ENCODE results near the gene EFR3B. TPM values are rescaled to one million over a fixed set of nuclear protein-coding genes. Genes with fewer than 3 reads are reported as not detected.

The EFR3B gene
- total and polyA plus RNA-seq, 10 of the 15 experiments (the other 5 are each of a cell fraction or from before 2014, with no cell fraction given): 0.12 to 3.9 (median 1.8) TPM

DNA sequence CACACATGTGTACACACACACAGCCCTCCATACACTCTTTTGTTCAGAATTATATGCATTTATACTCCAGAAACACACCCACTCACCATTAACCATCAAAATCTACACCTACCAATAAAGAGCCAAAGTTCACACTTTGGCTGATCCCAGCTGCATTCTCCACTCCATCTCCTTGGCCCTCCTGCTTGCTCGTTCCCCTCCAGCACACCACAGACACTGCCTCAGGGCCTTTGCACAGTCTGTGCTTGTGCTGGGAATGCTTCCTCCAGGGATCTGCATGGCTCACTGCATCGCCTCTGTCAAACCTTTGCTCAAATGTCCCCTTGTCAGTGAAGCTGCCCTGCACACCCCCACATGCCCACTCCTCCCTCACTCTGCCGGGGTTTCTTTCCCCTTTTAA is 80.5 kb downstream of the EFR3B start:
- Histone ChIP-seq H2AFZ (ENCODE audit: control insufficient read depth, low read depth, low read length) (no peak overlapping the region), H3K36me3 (ENCODE audit: control insufficient read depth in 2 of 2, insufficient read depth in 2 of 2, low read length in 1 of 2) (no peaks in the 10 kb centered on the region), H3K27me3 (replicated peaks in 1 of 2; ENCODE audit: control insufficient read depth in 2 of 2, insufficient read depth in 2 of 2, low read length in 1 of 2) (no peaks in the 10 kb centered on the region; a peak in 1 of 4 replicates), H3K4me2 (ENCODE audit: control insufficient read depth, insufficient read depth) (no peak overlapping the region), H3K4me1 (ENCODE audit: control insufficient read depth, insufficient read depth, low read length) (no peaks in the 10 kb centered on the region), H4K20me1 (ENCODE audit: control insufficient read depth, insufficient read depth) (no peaks in the 10 kb centered on the region), H3K79me2 (ENCODE audit: control insufficient read depth, insufficient read depth, low read length) (no peaks in the 10 kb centered on the region), H3K9ac (ENCODE audit: control insufficient read depth, insufficient read depth, low read length) (no peak overlapping the region), H3K4me3 (no peak overlapping the region), H3K27ac (ENCODE audit: control insufficient read depth, insufficient read depth) (no peak overlapping the region), H3K9me3 (replicated peaks; ENCODE audit: control insufficient read depth, insufficient read depth, low read length) (no peaks in the 10 kb centered on the region)
- no peak for ATAC-seq
- ChIA-PET SMC1A (ENCODE audit: uncharacterized antibody, unreplicated experiment) (interaction anchor here (1.3 kb wide), 1 partner anchor 409 kb away, joined by 3 read pairs; no protein-coding TSS in a partner anchor), POLR2A (interaction anchor here (0.6 kb wide), 1 partner anchor 83 kb away, joined by 5 read pairs; no protein-coding TSS in a partner anchor), CTCF (interaction anchor here (0.7 to 4.6 kb wide), 2 partner anchors 146 to 712 kb away, joined by 3 to 18 read pairs; no protein-coding TSS in a partner anchor), RAD21 (ENCODE audit: unreplicated experiment) (no interaction called here)
- WGBS (ENCODE audit: insufficient coverage, insufficient replicate concordance, low lambda C conversion rate, missing lambda C conversion rate): 44% methylated on average over 3 of the region's 3 CpGs
- TF ChIP-seq CEBPB (IDR thresholded peaks at IDR 0.05; ENCODE audit: borderline replicate concordance in 1 of 2, low read depth in 2 of 2, low read length in 2 of 2): no peak
- intact Hi-C loops (cut with micrococcal nuclease; ENCODE audit: unreplicated experiment) (no loop called here), in situ Hi-C loops (cut with MboI) (no loop called here)
- FAIRE-seq: no peak
- DNase-seq (ENCODE audit: low read depth, low spot score): no peak
- no TSS peak for BruUV-seq (replicated peaks)

DNA sequence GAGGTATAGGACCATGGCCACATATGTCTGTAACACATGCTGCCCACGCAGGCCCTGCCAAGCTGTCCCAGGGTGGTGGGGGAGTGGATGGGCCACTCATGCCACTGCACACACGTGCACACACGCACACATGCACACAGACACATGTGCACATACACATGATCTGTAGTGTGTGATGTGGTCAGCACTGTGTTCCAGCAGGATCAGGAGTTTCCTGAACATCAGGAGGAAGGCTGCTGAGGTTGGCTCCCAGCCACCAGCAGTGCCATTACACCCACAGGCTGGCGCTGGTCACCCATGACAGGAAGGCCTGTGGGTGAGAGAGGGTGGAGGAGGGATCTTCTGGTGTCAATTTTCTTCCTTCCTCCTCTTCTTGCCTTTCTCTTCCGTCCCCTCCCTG is 81.8 kb downstream of the EFR3B start:
- no peak for ATAC-seq
- H3K79me2 ChIP-seq (ENCODE audit: control insufficient read depth, insufficient read depth, low read length): no peaks in the 10 kb centered on the region
- H3K27ac ChIP-seq (ENCODE audit: control insufficient read depth, insufficient read depth): no peak overlapping the region
- TF ChIP-seq NBN (IDR thresholded peaks at IDR 0.05): no peak
- no peak for TF ChIP-seq ZNF622 (IDR thresholded peaks at IDR 0.05)
- TF ChIP-seq, protein P1, sequence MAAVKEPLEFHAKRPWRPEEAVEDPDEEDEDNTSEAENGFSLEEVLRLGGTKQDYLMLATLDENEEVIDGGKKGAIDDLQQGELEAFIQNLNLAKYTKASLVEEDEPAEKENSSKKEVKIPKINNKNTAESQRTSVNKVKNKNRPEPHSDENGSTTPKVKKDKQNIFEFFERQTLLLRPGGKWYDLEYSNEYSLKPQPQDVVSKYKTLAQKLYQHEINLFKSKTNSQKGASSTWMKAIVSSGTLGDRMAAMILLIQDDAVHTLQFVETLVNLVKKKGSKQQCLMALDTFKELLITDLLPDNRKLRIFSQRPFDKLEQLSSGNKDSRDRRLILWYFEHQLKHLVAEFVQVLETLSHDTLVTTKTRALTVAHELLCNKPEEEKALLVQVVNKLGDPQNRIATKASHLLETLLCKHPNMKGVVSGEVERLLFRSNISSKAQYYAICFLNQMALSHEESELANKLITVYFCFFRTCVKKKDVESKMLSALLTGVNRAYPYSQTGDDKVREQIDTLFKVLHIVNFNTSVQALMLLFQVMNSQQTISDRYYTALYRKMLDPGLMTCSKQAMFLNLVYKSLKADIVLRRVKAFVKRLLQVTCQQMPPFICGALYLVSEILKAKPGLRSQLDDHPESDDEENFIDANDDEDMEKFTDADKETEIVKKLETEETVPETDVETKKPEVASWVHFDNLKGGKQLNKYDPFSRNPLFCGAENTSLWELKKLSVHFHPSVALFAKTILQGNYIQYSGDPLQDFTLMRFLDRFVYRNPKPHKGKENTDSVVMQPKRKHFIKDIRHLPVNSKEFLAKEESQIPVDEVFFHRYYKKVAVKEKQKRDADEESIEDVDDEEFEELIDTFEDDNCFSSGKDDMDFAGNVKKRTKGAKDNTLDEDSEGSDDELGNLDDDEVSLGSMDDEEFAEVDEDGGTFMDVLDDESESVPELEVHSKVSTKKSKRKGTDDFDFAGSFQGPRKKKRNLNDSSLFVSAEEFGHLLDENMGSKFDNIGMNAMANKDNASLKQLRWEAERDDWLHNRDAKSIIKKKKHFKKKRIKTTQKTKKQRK (IDR thresholded peaks at IDR 0.05; ENCODE audit: low read depth, low read length): no peak
- TF ChIP-seq FOS (IDR thresholded peaks at IDR 0.05; ENCODE audit: borderline replicate concordance, extremely low read depth, insufficient read length): no peak
- TF ChIP-seq IRF4 (IDR thresholded peaks at IDR 0.05; ENCODE audit: low read depth, low read length): no peak
- TF ChIP-seq, protein P2, sequence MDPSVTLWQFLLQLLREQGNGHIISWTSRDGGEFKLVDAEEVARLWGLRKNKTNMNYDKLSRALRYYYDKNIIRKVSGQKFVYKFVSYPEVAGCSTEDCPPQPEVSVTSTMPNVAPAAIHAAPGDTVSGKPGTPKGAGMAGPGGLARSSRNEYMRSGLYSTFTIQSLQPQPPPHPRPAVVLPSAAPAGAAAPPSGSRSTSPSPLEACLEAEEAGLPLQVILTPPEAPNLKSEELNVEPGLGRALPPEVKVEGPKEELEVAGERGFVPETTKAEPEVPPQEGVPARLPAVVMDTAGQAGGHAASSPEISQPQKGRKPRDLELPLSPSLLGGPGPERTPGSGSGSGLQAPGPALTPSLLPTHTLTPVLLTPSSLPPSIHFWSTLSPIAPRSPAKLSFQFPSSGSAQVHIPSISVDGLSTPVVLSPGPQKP (IDR thresholded peaks at IDR 0.05; ENCODE audit: low read depth, low read length): no peak
- TF ChIP-seq TCF7 (IDR thresholded peaks at IDR 0.05; ENCODE audit: borderline replicate concordance): no peak
- no peak for TF ChIP-seq SUZ12 (IDR thresholded peaks at IDR 0.05; ENCODE audit: unreplicated experiment)
- in situ Hi-C loops (cut with MboI) (no loop called here), intact Hi-C loops (cut with micrococcal nuclease; ENCODE audit: unreplicated experiment) (no loop called here)
- no peaks in the 10 kb centered on the region for H4K20me1 ChIP-seq (ENCODE audit: control insufficient read depth, insufficient read depth)
- DNase-seq (ENCODE audit: low read depth, low spot score): no peak
- ChIA-PET CTCF (interaction anchor here (4.6 kb wide), 1 partner anchor 148 kb away, joined by 18 read pairs; no protein-coding TSS in a partner anchor), SMC1A (ENCODE audit: uncharacterized antibody, unreplicated experiment) (no interaction called here), POLR2A (no interaction called here), RAD21 (ENCODE audit: unreplicated experiment) (no interaction called here)
- WGBS (ENCODE audit: insufficient coverage, insufficient replicate concordance, low lambda C conversion rate, missing lambda C conversion rate): 50% methylated on average over 5 of the region's 5 CpGs
- no peak overlapping the region for H2AFZ ChIP-seq (ENCODE audit: control insufficient read depth, low read depth, low read length)
- FAIRE-seq: no peak
- BruUV-seq (replicated peaks): no TSS peak
- H3K4me3 ChIP-seq: no peak overlapping the region
- H3K4me1 ChIP-seq (ENCODE audit: control insufficient read depth, insufficient read depth, low read length): no peaks in the 10 kb centered on the region
- H3K36me3 ChIP-seq (ENCODE audit: control insufficient read depth in 2 of 2, insufficient read depth in 2 of 2, low read length in 1 of 2): no peaks in the 10 kb centered on the region
- H3K4me2 ChIP-seq (ENCODE audit: control insufficient read depth, insufficient read depth): no peak overlapping the region
- no peak overlapping the region for H3K9ac ChIP-seq (ENCODE audit: control insufficient read depth, insufficient read depth, low read length)
- no peaks in the 10 kb centered on the region for H3K9me3 ChIP-seq (replicated peaks; ENCODE audit: control insufficient read depth, insufficient read depth, low read length)
- H3K27me3 ChIP-seq (replicated peaks in 1 of 2; ENCODE audit: control insufficient read depth in 2 of 2, insufficient read depth in 2 of 2, low read length in 1 of 2): no peaks in the 10 kb centered on the region; a peak in 1 of 4 replicates
